Measurements from ENCODE around the gene ACSS3. TPM values are rescaled to one million over a fixed set of nuclear protein-coding genes. Genes with fewer than 3 reads are reported as not detected.

Gene ACSS3
- polyA plus RNA-seq, 1 donor (not counting 4 experiments of a cell fraction or from before 2014, with no cell fraction given): 0.30 TPM

DNA sequence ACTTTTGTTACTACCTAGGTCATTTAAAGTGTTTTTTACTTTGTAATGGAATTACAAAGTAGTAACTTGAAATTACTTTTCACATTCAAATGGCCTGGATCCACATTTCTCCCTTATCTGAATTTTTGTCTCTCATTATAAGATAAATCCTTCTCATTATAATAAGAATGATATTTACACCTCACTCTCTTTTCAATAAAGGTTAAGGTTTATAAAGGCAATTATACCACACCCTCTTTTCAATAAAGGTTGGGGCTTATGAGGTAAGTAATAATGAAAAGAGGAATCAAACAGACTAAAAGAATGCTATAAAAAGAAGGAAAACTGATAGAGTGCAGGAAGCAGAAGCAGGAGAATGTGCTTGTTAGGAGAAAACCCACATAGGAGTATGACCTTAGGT is 210.8 kb downstream of the ACSS3 start:
- no peak for TF ChIP-seq EZH2 (IDR thresholded peaks at IDR 0.05; ENCODE audit: low read length)
- FAIRE-seq (no peak), DNase-seq (ENCODE audit: low read depth, low spot score) (no peak)
- Histone ChIP-seq H3K4me3 (ENCODE audit: control insufficient read depth in 2 of 3, extremely low read depth in 1 of 3, insufficient read depth in 2 of 3, low read depth in 1 of 3, low read length in 3 of 3) (no peak overlapping the region), H3K9me1 (ENCODE audit: control insufficient read depth, extremely low read depth, insufficient read depth, low read length) (no peaks in the 10 kb centered on the region), H3K4me1 (ENCODE audit: control insufficient read depth, extremely low read depth, insufficient read depth, low read length) (no peaks in the 10 kb centered on the region), H4K20me1 (ENCODE audit: control insufficient read depth, extremely low read depth, insufficient read depth, low read length) (no peaks in the 10 kb centered on the region), H3K27me3 (ENCODE audit: control insufficient read depth, extremely low read depth, insufficient read depth, low read length) (no peaks in the 10 kb centered on the region), H3K79me2 (ENCODE audit: control insufficient read depth, insufficient read depth, low read length) (no peaks in the 10 kb centered on the region), H3K36me3 (ENCODE audit: control insufficient read depth in 2 of 2, extremely low read depth in 1 of 2, insufficient read depth in 2 of 2, low read length in 2 of 2) (no peaks in the 10 kb centered on the region), H3K4me2 (ENCODE audit: control insufficient read depth, extremely low read depth, insufficient read depth, low read depth, low read length) (no peak overlapping the region), H2AFZ (ENCODE audit: control insufficient read depth, low read length) (no peak overlapping the region), H3K9ac (ENCODE audit: control insufficient read depth, extremely low read depth, insufficient read depth, low read length) (no peak overlapping the region), H3K27ac (ENCODE audit: control insufficient read depth, insufficient read depth, low read length) (no peak overlapping the region), H3K9me3 (ENCODE audit: control insufficient read depth, low read depth, low read length) (no peaks in the 10 kb centered on the region)
- dilution Hi-C loops (cut with MboI; ENCODE audit: extremely low pct_ligation_motif_present, low sequenced_read_pairs): no loop called here

DNA sequence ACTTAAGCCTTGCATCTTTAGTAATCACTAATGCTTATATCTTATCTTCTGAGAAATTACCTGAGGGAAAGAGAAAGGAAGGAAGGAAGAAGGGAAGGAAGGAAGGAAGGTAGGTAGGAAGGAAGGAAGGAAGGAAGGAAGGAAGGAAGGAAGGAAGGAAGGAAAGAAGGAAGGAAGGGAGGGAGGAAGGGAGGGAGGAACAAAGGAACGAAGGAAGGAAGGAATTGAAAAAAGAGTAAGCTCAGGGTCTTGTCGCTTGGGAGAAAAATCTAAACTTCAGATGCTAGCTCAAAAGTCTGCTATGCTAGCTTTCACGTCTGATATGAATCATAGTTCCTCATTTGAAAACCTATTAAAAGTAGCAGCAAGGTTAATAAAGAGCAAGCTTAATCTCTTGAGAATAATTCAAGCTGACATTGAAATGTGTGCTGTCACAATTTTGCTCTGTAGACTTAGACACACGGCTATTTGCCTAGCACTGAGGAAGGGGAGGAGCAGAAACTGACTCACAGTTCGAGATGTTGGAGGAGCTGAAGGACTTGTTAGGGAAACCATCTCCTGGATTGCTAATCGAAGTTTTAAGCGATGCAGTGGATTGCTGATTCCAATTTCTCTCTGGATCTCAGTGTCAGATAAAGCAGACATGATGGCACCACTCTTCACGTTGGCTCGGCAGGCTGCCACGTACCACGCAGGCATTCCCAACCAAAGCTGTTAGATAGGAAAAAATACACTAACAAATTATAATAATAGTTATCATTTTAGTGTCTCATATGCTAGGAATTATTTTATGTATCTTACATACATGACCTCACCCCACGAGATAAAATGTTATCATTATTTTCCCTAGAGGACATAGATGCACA is 216.7 kb downstream of the ACSS3 start:
- no peaks in the 10 kb centered on the region for H4K20me1 ChIP-seq (ENCODE audit: control insufficient read depth, extremely low read depth, insufficient read depth, low read length)
- H3K27me3 ChIP-seq (ENCODE audit: control insufficient read depth, extremely low read depth, insufficient read depth, low read length): no peaks in the 10 kb centered on the region
- no peak overlapping the region for H2AFZ ChIP-seq (ENCODE audit: control insufficient read depth, low read length)
- H3K9ac ChIP-seq (ENCODE audit: control insufficient read depth, extremely low read depth, insufficient read depth, low read length): no peak overlapping the region
- H3K79me2 ChIP-seq (ENCODE audit: control insufficient read depth, insufficient read depth, low read length): no peaks in the 10 kb centered on the region
- dilution Hi-C loops (cut with MboI; ENCODE audit: extremely low pct_ligation_motif_present, low sequenced_read_pairs): no loop called here
- H3K4me2 ChIP-seq (ENCODE audit: control insufficient read depth, extremely low read depth, insufficient read depth, low read depth, low read length): no peak overlapping the region
- TF ChIP-seq, protein P1, sequence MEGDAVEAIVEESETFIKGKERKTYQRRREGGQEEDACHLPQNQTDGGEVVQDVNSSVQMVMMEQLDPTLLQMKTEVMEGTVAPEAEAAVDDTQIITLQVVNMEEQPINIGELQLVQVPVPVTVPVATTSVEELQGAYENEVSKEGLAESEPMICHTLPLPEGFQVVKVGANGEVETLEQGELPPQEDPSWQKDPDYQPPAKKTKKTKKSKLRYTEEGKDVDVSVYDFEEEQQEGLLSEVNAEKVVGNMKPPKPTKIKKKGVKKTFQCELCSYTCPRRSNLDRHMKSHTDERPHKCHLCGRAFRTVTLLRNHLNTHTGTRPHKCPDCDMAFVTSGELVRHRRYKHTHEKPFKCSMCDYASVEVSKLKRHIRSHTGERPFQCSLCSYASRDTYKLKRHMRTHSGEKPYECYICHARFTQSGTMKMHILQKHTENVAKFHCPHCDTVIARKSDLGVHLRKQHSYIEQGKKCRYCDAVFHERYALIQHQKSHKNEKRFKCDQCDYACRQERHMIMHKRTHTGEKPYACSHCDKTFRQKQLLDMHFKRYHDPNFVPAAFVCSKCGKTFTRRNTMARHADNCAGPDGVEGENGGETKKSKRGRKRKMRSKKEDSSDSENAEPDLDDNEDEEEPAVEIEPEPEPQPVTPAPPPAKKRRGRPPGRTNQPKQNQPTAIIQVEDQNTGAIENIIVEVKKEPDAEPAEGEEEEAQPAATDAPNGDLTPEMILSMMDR (optimal IDR thresholded peaks at IDR 0.05 in 1 of 3, IDR thresholded peaks at IDR 0.05 in 1 of 3, conservative IDR thresholded peaks at IDR 0.05 in 1 of 3; ENCODE audit: extremely low read depth in 1 of 3, insufficient read depth in 2 of 3, low read length in 3 of 3): no peak
- no peak for TF ChIP-seq EZH2 (IDR thresholded peaks at IDR 0.05; ENCODE audit: low read length)
- H3K36me3 ChIP-seq (ENCODE audit: control insufficient read depth in 2 of 2, extremely low read depth in 1 of 2, insufficient read depth in 2 of 2, low read length in 2 of 2): no peaks in the 10 kb centered on the region
- DNase-seq (ENCODE audit: low read depth, low spot score) (no peak), FAIRE-seq (no peak)
- no peaks in the 10 kb centered on the region for H3K9me1 ChIP-seq (ENCODE audit: control insufficient read depth, extremely low read depth, insufficient read depth, low read length)
- H3K4me1 ChIP-seq (ENCODE audit: control insufficient read depth, extremely low read depth, insufficient read depth, low read length): no peaks in the 10 kb centered on the region
- H3K4me3 ChIP-seq (ENCODE audit: control insufficient read depth in 2 of 3, extremely low read depth in 1 of 3, insufficient read depth in 2 of 3, low read depth in 1 of 3, low read length in 3 of 3): no peak overlapping the region
- no peaks in the 10 kb centered on the region for H3K9me3 ChIP-seq (ENCODE audit: control insufficient read depth, low read depth, low read length)
- no peak overlapping the region for H3K27ac ChIP-seq (ENCODE audit: control insufficient read depth, insufficient read depth, low read length)

Measured in keratinocyte (primary cell).